Lower leg skin (tissue), 4 donors: ENCODE results near the gene SNX33. TPM values are rescaled to one million over a fixed set of nuclear protein-coding genes. Genes with fewer than 3 reads are reported as not detected.

Experiments
- DNase-seq, 2 donors: peaks; one replicate each; pipeline ENCODE4 v3.0.0-alpha.2; 2019; ENCODE audit warnings: low spot score in 2 of 2
- H3K4me3 ChIP-seq: fragments of 200-600 bp; sonication (generic); 2 replicates; pipeline ENCODE4 v1.5.1; 2017; ENCODE audit warnings: mild to moderate bottlenecking, low read depth; ENCODE audit not compliant: poor library complexity, severe bottlenecking
- POLR2A ChIP-seq, 2 donors: fragments of 450-650 bp; IDR thresholded peaks; one replicate each; pipeline ENCODE4 v1.6.1; 2016 to 2017; ENCODE audit warnings: antibody characterized with exemption in 2 of 2, mild to moderate bottlenecking in 1 of 2, moderate library complexity in 1 of 2
- WGBS, 2 donors: methylation state at CpG; one replicate each; pipeline ENCODE4 v1.1.5; 2018; 5-methylcytosine and 5-hydroxymethylcytosine counted together
- intact Hi-C: fragments of 100-400 bp; cut with DNase I; formaldehyde crosslinking; loops from one replicate; pipeline ENCODE4 v1.15.0; 2023; ENCODE audit warnings: low total_unique reads
- total RNA-seq, 4 donors: library from RNA; depleted of rRNA; stranded (reverse); fragments of >200 nt; gene quantifications; one replicate each; pipeline ENCODE4 v1.1.0, GENCODE V29; 2016
- TF ChIP-seq, protein P1 (sequence below), 3 donors: fragments of 450-650 bp; IDR thresholded peaks; one replicate each; pipeline ENCODE4 v1.5.1; 2016; ENCODE audit warnings: antibody characterized with exemption in 3 of 3, mild to moderate bottlenecking in 3 of 3, moderate library complexity in 2 of 3

SNX33 gene, protein sequence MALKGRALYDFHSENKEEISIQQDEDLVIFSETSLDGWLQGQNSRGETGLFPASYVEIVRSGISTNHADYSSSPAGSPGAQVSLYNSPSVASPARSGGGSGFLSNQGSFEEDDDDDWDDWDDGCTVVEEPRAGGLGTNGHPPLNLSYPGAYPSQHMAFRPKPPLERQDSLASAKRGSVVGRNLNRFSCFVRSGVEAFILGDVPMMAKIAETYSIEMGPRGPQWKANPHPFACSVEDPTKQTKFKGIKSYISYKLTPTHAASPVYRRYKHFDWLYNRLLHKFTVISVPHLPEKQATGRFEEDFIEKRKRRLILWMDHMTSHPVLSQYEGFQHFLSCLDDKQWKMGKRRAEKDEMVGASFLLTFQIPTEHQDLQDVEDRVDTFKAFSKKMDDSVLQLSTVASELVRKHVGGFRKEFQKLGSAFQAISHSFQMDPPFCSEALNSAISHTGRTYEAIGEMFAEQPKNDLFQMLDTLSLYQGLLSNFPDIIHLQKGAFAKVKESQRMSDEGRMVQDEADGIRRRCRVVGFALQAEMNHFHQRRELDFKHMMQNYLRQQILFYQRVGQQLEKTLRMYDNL
- 10 to 100 TPM; 24.8 to 40.5 (median 35.5) TPM for total RNA-seq

DNA sequence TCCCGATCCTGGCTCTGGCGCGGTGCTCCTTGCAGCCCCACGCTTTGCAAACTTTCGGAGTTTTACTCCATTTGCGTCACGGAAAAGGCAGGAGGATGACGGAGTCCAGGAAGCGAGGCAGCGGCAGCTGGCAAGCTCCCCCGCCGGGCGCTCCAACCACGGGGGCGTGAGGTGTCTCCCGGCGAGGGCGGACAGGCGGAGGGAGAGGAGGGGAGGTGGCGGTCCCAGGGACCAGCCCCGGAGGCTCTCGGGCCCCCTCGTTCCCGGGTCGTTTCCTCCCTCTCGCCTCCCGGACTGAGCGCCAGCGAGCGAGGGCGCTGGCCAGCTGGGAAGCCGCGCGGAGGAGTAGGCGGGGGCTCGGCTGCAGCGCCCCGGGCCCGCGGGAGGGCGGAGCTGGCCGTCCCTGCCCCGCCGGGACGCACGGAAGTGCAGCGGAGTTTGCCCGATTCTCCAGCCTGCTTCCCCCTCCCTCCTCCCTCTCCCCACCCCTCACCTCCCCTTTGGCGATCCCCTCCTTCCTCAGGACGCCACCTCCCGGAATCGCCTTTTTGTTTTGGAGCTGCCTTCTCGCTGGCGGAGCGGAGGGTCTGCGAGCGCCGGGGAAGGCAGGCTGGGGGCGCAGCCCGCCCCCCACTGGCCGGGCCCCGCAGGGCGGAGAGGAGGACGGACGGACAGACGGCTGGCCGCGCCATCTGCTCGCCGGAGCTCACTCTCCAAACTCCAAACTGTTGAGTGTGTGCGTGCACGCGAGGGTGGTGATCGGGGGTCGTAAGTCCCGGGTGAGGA is at the start of gene SNX33:
TSS of gene SNX33 (plus strand) at position 543 of the 786 bp plus-strand sequence. CDS start 1,191 bp downstream, outside the sequence.
- intact Hi-C loops: no loop called here
- DNase-seq: peak; percentile 53 to 95
- H3K4me3 ChIP-seq: peak within 1 kb of the TSS; percentile 91
- 0 to 1% methylated on average over 29 to 55 of the region's 76 CpGs for WGBS, 2 donors
- TF ChIP-seq POLR2A (IDR thresholded peaks at IDR 0.05): no peak
- TF ChIP-seq, protein P1, sequence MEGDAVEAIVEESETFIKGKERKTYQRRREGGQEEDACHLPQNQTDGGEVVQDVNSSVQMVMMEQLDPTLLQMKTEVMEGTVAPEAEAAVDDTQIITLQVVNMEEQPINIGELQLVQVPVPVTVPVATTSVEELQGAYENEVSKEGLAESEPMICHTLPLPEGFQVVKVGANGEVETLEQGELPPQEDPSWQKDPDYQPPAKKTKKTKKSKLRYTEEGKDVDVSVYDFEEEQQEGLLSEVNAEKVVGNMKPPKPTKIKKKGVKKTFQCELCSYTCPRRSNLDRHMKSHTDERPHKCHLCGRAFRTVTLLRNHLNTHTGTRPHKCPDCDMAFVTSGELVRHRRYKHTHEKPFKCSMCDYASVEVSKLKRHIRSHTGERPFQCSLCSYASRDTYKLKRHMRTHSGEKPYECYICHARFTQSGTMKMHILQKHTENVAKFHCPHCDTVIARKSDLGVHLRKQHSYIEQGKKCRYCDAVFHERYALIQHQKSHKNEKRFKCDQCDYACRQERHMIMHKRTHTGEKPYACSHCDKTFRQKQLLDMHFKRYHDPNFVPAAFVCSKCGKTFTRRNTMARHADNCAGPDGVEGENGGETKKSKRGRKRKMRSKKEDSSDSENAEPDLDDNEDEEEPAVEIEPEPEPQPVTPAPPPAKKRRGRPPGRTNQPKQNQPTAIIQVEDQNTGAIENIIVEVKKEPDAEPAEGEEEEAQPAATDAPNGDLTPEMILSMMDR (IDR thresholded peaks at IDR 0.05): no peak

DNA sequence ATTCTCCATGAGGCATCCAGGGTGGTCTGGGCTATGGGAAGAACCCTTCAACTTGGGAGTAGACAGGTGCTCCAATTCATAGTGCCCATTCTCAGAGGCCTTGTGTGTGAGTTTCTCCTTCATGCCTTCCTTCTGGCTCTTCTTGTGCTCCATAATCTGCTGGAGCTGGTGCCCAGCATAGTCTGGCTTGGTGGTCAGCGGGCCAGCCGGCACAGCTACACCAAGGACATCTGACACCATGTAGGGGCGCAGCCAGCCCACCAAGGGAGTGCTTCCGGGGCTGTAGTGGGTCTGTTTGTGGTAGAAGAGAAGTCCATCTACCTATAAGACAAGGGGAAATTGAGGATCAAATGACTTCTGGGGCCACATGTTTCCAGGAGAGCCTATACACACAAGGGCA is 49.4 kb upstream of the SNX33 start:
- 90 to 94% methylated on average over 4 of the region's 4 CpGs for WGBS, 2 donors
- TF ChIP-seq, protein P1 (IDR thresholded peaks at IDR 0.05): no peak
- no peak for TF ChIP-seq POLR2A (IDR thresholded peaks at IDR 0.05)
- DNase-seq: no peak
- no peak overlapping the region for H3K4me3 ChIP-seq
- intact Hi-C loops: no loop called here

DNA sequence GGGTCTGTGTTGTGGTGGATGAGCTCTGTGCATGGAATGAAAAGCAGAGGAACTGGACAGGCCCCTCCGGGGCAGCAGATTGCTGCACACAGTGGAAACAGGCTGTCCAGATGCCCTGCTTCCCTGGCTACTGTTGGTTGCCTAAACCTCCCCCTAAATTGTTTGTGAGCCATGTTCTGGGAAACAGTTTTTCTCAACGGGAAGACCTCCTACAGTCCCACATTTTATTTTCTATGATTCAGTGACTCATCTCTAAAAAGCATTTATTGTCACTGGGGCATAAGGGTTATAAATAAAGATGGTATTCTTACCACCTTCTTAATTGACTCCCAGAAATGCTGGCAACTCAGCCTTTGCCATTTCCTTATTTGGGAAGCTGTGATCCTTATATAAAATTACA is 48.3 kb upstream of the SNX33 start:
- no peak overlapping the region for H3K4me3 ChIP-seq
- 51 to 55% methylated on average over 2 of the region's 2 CpGs for WGBS, 2 donors
- DNase-seq: no peak
- intact Hi-C loops: no loop called here
- TF ChIP-seq POLR2A (IDR thresholded peaks at IDR 0.05): no peak
- TF ChIP-seq, protein P1 (IDR thresholded peaks at IDR 0.05): no peak

DNA sequence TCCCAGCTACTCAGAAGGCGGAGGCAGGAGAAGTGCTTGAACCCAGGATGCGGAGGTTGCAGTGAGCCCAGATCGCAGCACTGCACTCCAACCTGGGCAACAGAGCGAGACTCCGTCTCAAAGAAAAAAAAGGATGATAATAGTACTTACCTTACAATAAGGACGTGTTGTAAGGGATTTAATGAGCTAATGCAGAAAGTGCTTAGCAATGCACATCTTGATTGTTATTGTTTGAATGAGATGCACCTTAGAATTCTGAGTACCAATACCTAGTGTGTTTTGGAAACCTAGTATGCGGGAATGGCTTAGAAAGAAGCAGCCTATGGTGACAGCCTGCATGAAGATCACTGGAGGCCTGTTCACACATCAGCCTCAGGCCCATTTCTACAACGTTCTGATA is 41.7 kb upstream of the SNX33 start:
- no peak overlapping the region for H3K4me3 ChIP-seq
- WGBS, 2 donors: 92 to 94% methylated on average over 8 of the region's 8 CpGs
- DNase-seq: no peak
- intact Hi-C loops: no loop called here
- no peak for TF ChIP-seq POLR2A (IDR thresholded peaks at IDR 0.05)
- TF ChIP-seq, protein P1 (IDR thresholded peaks at IDR 0.05): no peak

DNA sequence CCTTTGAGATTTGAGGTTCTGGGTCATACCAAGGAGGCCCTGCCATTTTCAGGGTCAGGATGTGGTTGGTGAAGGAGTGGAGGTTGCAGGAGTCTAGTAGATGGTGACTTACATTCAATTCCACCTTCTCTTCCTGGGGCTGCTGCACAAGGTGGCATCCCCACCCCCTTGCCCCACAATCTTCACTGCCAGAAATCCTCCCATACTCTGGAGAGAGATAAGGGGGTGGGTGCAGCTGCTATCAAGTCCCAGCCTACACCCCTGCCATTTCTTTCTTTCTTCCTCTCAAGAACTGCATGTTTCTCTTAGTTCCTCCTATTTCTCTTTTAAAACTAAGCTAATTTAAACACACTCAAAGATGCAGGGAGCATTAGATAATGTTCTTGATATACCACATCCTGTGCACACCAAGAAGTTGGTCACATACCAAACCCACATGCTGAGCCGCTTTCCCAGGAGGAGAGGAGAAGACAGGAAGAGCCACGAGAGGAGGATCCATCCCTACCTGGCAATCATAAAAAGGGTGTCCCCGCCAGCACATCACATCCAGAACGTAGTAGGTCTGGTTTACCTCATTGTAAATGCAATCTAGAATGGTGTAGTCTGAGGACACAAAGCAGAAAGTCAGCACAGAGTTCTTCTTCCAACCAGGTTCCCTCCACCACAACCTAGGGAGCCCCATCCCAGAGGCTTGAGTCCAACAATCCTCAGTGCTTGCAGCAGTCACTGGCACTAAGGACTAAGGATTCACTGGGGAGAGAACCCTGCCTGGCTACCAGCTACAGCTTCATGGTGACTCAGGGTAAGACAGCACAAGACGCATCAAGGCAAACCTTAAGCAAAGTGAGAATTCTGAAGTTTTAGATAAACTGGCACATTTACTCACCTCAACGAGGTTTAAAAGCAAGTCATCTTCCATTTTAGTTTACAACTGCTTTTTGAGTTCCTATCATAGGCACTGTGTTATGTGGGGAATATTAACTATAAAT is 40.7 kb upstream of the SNX33 start:
- TF ChIP-seq POLR2A (IDR thresholded peaks at IDR 0.05): no peak
- TF ChIP-seq, protein P1 (IDR thresholded peaks at IDR 0.05): no peak
- intact Hi-C loops: no loop called here
- DNase-seq: no peak
- no peak overlapping the region for H3K4me3 ChIP-seq
- WGBS, 2 donors: 65 to 73% methylated on average over 6 of the region's 6 CpGs
